ENCODE data around the gene PHYHIPL. TPM values are rescaled to one million over a fixed set of nuclear protein-coding genes. Genes with fewer than 3 reads are reported as not detected.

Gene PHYHIPL
- total and polyA plus RNA-seq, 2 donors (not counting 3 experiments of a cell fraction or from before 2014, with no cell fraction given): not detected

- no peak for FAIRE-seq
- H4K20me1 ChIP-seq (replicated peaks; ENCODE audit: control insufficient read depth, extremely low read depth, insufficient read depth, low read length): no peaks in the 10 kb centered on the region
- H3K27ac ChIP-seq (ENCODE audit: insufficient read depth, low read depth, low read length): no peak overlapping the region
- H3K9me3 ChIP-seq (replicated peaks; ENCODE audit: control insufficient read depth, insufficient read depth, low read length): no peaks in the 10 kb centered on the region
- no peaks in the 10 kb centered on the region for H3K9me1 ChIP-seq (replicated peaks; ENCODE audit: control insufficient read depth, extremely low read depth, insufficient read depth, low read length)
- CTCF ChIA-PET: no interaction called here
- no peaks in the 10 kb centered on the region for H3K79me2 ChIP-seq (ENCODE audit: control insufficient read depth, insufficient read depth, low read length)
- H3K4me2 ChIP-seq (ENCODE audit: insufficient read depth, low read length): no peak overlapping the region
- POLR2A ChIA-PET: no interaction called here
- no peak for DNase-seq (ENCODE audit: low read depth, low spot score)
- no peaks in the 10 kb centered on the region for H3K4me1 ChIP-seq (ENCODE audit: control insufficient read depth, extremely low read depth, insufficient read depth, low read length)
- no peak overlapping the region for H3K9ac ChIP-seq (replicated peaks; ENCODE audit: extremely low read depth, insufficient read depth, low read length)
- no peak overlapping the region for H2AFZ ChIP-seq (ENCODE audit: low read depth, low read length)
- no TSS peak for BruUV-seq (replicated peaks)
- no peaks in the 10 kb centered on the region for H3K27me3 ChIP-seq (ENCODE audit: control insufficient read depth in 2 of 2, insufficient read depth in 2 of 2, low read length in 2 of 2)
- dilution Hi-C loops (cut with MboI; ENCODE audit: extremely low pct_ligation_motif_present, low sequenced_read_pairs) (no loop called here), intact Hi-C loops (cut with micrococcal nuclease) (no loop called here)
- H3K36me3 ChIP-seq (ENCODE audit: control insufficient read depth in 2 of 2, extremely low read depth in 1 of 2, insufficient read depth in 2 of 2, low read length in 2 of 2): no peaks in the 10 kb centered on the region
- no peak overlapping the region for H3K4me3 ChIP-seq (replicated peaks in 1 of 3; ENCODE audit: insufficient read depth in 1 of 3, low read depth in 1 of 3, low read length in 3 of 3)
- TF ChIP-seq JUN (IDR thresholded peaks at IDR 0.05; ENCODE audit: borderline replicate concordance, insufficient read depth, insufficient read length, low read depth): no peak
- TF ChIP-seq POLR2A (IDR thresholded peaks at IDR 0.05; ENCODE audit: low read depth, low read length): no peak
- TF ChIP-seq MAX (IDR thresholded peaks at IDR 0.05; ENCODE audit: insufficient read depth, insufficient read length): no peak
- no peak for TF ChIP-seq FOS (IDR thresholded peaks at IDR 0.05; ENCODE audit: borderline replicate concordance, insufficient read depth, low read length)
- no peak for TF ChIP-seq GATA2 (IDR thresholded peaks at IDR 0.05; ENCODE audit: insufficient read depth, insufficient read length, low read depth, low read length)
- TF ChIP-seq MYC (IDR thresholded peaks at IDR 0.05; ENCODE audit: low read depth, low read length): no peak
- TF ChIP-seq CTCF (IDR thresholded peaks at IDR 0.05; ENCODE audit: extremely low read depth in 1 of 2, insufficient read depth in 1 of 2, low read depth in 1 of 2, low read length in 2 of 2): no peak
- TF ChIP-seq EZH2 (IDR thresholded peaks at IDR 0.05; ENCODE audit: borderline replicate concordance, low read depth, low read length, severe bottlenecking): no peak
- TF ChIP-seq POLR2AphosphoS5 (IDR thresholded peaks at IDR 0.05; ENCODE audit: insufficient read depth, low read depth, low read length): no peak
Measured at GRCh38 chr10:59167512-59167911, 8.9 kb upstream of the PHYHIPL start.

Measured in endothelial cell of umbilical vein (primary cell).